Measurements from ENCODE around the gene FUCA1. TPM values are rescaled to one million over a fixed set of nuclear protein-coding genes. Genes with fewer than 3 reads are reported as not detected.

The FUCA1 gene
- total and polyA plus RNA-seq, 12 donors = 17.9 to 109 (median 59.1) TPM

DNA sequence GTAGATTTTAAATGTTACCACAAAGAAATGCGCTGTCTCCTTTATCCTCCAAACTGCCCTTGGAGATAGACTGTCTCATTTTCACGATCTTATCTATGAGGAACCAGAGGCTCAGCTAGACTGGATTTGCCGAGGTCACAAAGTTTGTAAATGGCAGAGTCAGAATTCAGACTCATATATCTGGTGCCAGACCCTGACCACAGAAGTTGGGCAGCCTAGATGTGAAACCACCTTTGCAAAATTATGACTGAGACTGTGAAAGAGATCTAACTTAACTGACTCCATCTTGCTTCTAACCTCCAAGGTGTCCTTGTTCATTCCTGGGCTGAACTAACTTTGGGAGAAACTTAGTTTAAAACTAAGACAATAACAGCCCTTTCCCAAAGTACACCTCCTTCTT is 31.0 kb upstream of the FUCA1 start:
- no peaks in the 10 kb centered on the region for H3K36me3 ChIP-seq (replicated peaks in 1 of 2)
- TF ChIP-seq, protein P1, sequence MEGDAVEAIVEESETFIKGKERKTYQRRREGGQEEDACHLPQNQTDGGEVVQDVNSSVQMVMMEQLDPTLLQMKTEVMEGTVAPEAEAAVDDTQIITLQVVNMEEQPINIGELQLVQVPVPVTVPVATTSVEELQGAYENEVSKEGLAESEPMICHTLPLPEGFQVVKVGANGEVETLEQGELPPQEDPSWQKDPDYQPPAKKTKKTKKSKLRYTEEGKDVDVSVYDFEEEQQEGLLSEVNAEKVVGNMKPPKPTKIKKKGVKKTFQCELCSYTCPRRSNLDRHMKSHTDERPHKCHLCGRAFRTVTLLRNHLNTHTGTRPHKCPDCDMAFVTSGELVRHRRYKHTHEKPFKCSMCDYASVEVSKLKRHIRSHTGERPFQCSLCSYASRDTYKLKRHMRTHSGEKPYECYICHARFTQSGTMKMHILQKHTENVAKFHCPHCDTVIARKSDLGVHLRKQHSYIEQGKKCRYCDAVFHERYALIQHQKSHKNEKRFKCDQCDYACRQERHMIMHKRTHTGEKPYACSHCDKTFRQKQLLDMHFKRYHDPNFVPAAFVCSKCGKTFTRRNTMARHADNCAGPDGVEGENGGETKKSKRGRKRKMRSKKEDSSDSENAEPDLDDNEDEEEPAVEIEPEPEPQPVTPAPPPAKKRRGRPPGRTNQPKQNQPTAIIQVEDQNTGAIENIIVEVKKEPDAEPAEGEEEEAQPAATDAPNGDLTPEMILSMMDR (IDR thresholded peaks at IDR 0.05) = no peak
- TF ChIP-seq POLR2A (IDR thresholded peaks at IDR 0.05) = no peak
- H3K27me3 ChIP-seq = peaks cover 17% of the 10 kb centered on the region
- WGBS, 4 donors = 38 to 47% (median 46%) methylated on average over 3 of the region's 3 CpGs
- intact Hi-C loops (cut with DNase I) = no loop called here
- no peak overlapping the region for H3K4me3 ChIP-seq
- no peaks in the 10 kb centered on the region for H3K4me1 ChIP-seq (replicated peaks in 1 of 2)
- H3K27ac ChIP-seq = no peak overlapping the region
- no peak for DNase-seq
- no peaks in the 10 kb centered on the region for H3K9me3 ChIP-seq (replicated peaks in 1 of 3)

DNA sequence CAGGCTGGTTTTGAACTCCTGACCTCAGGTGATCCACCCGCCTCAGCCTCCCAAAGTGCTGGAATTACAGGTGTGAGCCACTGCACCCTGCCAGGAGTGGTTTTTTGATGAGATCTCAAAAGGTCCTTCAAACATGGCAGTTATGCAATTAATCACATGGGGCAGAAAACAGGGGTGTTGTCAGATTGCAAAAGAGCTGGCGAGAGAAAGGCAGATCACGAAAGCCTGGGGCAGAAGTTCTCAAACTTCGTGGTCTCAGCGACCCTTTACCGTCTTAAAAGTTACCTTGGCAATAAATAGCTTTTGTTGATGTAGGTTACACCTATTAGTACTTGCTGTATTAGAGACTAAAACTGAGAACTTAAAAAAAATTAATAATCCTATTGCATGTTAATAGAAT is 29.0 kb upstream of the FUCA1 start:
- Histone ChIP-seq H3K4me3 (no peak overlapping the region), H3K4me1 (replicated peaks in 1 of 2) (peaks cover 4 to 8% of the 10 kb centered on the region in 2 donors), H3K27ac (no peak overlapping the region), H3K36me3 (replicated peaks in 1 of 2) (no peaks in the 10 kb centered on the region), H3K9me3 (replicated peaks in 1 of 3) (no peaks in the 10 kb centered on the region), H3K27me3 (no peaks in the 10 kb centered on the region)
- intact Hi-C loops (cut with DNase I) = no loop called here
- TF ChIP-seq, protein P1 (IDR thresholded peaks at IDR 0.05) = no peak
- no peak for TF ChIP-seq POLR2A (IDR thresholded peaks at IDR 0.05)
- DNase-seq = peak in 1 of 7 donors; percentile 15
- 63 to 71% (median 69%) methylated on average over 6 of the region's 6 CpGs for WGBS, 4 donors

DNA sequence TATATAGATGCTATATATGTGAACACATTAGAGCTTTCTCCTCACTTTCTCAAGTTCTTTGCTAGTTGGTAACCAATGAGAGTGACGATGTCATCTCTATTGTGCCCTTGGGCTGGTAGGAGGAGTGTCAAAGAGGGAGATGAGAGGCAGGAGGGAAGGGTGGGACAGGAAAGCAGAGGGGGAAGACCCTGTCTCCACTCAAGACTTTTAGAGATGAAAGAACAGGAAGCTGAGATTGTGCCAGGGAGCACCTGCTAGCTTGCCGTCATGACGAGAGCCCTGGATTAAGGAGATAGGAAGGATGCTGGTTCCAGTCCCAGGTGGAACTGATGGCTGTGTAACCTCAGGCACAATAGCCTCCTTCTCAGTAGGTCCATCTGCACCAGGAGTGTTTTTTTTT is 28.4 kb upstream of the FUCA1 start:
- no peaks in the 10 kb centered on the region for H3K36me3 ChIP-seq (replicated peaks in 1 of 2)
- intact Hi-C loops (cut with DNase I) = no loop called here
- no peaks in the 10 kb centered on the region for H3K27me3 ChIP-seq
- WGBS, 4 donors = 41 to 70% (median 50%) methylated on average over 3 of the region's 3 CpGs
- H3K9me3 ChIP-seq (replicated peaks in 1 of 3) = no peaks in the 10 kb centered on the region
- DNase-seq = no peak
- peaks cover 5 to 12% of the 10 kb centered on the region in 2 donors for H3K4me1 ChIP-seq (replicated peaks in 1 of 2)
- no peak overlapping the region for H3K27ac ChIP-seq
- TF ChIP-seq, protein P1 (IDR thresholded peaks at IDR 0.05) = no peak
- no peak for TF ChIP-seq POLR2A (IDR thresholded peaks at IDR 0.05)
- H3K4me3 ChIP-seq = no peak overlapping the region

DNA sequence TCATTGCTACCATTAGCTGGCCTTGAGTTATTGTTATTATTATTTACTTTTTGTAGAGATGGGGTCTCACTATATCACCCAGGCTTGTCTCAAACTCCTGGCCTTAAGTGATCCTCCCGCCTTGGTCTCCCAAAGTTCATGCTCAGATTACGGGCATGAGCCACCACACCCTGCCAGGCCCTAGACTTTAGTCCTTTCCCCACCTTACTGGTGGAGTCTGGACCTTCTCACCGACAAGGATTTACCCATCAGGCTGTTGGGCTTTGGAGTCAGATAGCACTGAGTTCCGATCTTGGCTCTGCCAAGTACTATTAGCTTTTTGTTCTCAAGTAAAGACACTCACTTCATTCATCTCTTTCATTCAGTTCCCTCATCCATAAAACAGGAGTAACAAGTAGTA is 27.9 kb upstream of the FUCA1 start:
- WGBS, 4 donors = 69 to 78% (median 72%) methylated on average over 4 of the region's 4 CpGs
- Histone ChIP-seq H3K36me3 (replicated peaks in 1 of 2) (no peaks in the 10 kb centered on the region), H3K4me1 (replicated peaks in 1 of 2) (peaks cover 5 to 12% of the 10 kb centered on the region in 2 donors), H3K27me3 (no peaks in the 10 kb centered on the region), H3K27ac (no peak overlapping the region), H3K4me3 (no peak overlapping the region), H3K9me3 (replicated peaks in 1 of 3) (no peaks in the 10 kb centered on the region)
- no peak for DNase-seq
- no peak for TF ChIP-seq POLR2A (IDR thresholded peaks at IDR 0.05)
- TF ChIP-seq, protein P1 (IDR thresholded peaks at IDR 0.05) = no peak
- intact Hi-C loops (cut with DNase I) = no loop called here
